Naive thymus-derived CD8-positive, alpha-beta T cell (primary cell): ENCODE data around the gene BPIFB6. TPM values are rescaled to one million over a fixed set of nuclear protein-coding genes. Genes with fewer than 3 reads are reported as not detected.
"Not testable (repeated sequence)": the region's sequence is repeated elsewhere in the genome, so short reads cannot be mapped to it uniquely, and the experiment has no call there.

Source experiments
- ATAC-seq, 2 donors: fragments of 150-1000 bp; cut with Tn5 transposase in 1 of 2; sonication (Bioruptor Pico), chemical (Tn5 transposase) in 1 of 2; 1 replicate in 1 of 2; 2 replicates in 1 of 2; pipeline ENCODE4 v1.10.0; 2021; ENCODE audit warnings: mild to moderate bottlenecking in 2 of 2, moderate library complexity in 2 of 2
- POLR2A ChIA-PET: fragments of 350-600 bp; sonication (Branson Sonifier 250); formaldehyde crosslinking; loops from one replicate; lab custom pipeline; 2021; ENCODE audit warnings: antibody characterized with exemption; lab: Charles Lee
- DNase-seq, 10 donors: peaks; one replicate each; pipeline versions ENCODE4 v3.0.0 to v3.0.0-alpha.2; 2020 to 2022
- H3K27ac Mint-ChIP-seq, 10 donors: one replicate each; pipeline ENCODE4 v1.8.0; 2020 to 2022; ENCODE audit warnings: mild to moderate bottlenecking in 10 of 10, mixed read lengths in 10 of 10, moderate library complexity in 4 of 10, inconsistent platforms in 1 of 10
- H3K27me3 Mint-ChIP-seq, 5 donors: one replicate each; pipeline ENCODE4 v1.8.0; 2021 to 2022; ENCODE audit warnings: mixed read lengths in 5 of 5
- H3K36me3 Mint-ChIP-seq, 3 donors: one replicate each; pipeline ENCODE4 v1.8.0; 2020 to 2022; ENCODE audit warnings: mixed read lengths in 3 of 3, mild to moderate bottlenecking in 2 of 3, inconsistent platforms in 1 of 3
- H3K4me1 Mint-ChIP-seq, 4 donors: one replicate each; pipeline ENCODE4 v1.8.0; 2021 to 2022; ENCODE audit warnings: mixed read lengths in 4 of 4
- H3K4me3 Mint-ChIP-seq, 10 donors: one replicate each; pipeline ENCODE4 v1.8.0; 2020 to 2022; ENCODE audit warnings: mild to moderate bottlenecking in 10 of 10, mixed read lengths in 10 of 10, moderate library complexity in 6 of 10, inconsistent platforms in 1 of 10
- H3K9me3 Mint-ChIP-seq, 9 donors: one replicate each; pipeline ENCODE4 v1.8.0; 2020 to 2022; ENCODE audit warnings: mixed read lengths in 9 of 9, mild to moderate bottlenecking in 3 of 9, inconsistent platforms in 1 of 9, moderate library complexity in 1 of 9
- polyA plus RNA-seq, 3 donors: library from polyadenylated mRNA; unstranded; fragments of 300-500 nt; fragmentation: Illumina TruSeq; gene quantifications; one replicate each; pipeline ENCODE4 v1.2.3, GENCODE V29; 2021
- total RNA-seq, 8 experiments: library from RNA in 2 of 8; stranded (reverse) in 2 of 8; gene quantifications; one replicate each; pipeline ENCODE4 v1.2.3 and lab custom pipeline; 2021 to 2026

The BPIFB6 gene
- total and polyA plus RNA-seq, 5 experiments from 2014 or later, result not detected

- Mint-ChIP-seq H3K9me3 (peaks cover 0 to 12% (median 3%) of the 10 kb centered on the region in 9 donors), H3K27ac (no peak overlapping the region), H3K4me1 (peaks cover 0 to 3% (median 0%) of the 10 kb centered on the region in 4 donors), H3K4me3 (no peak overlapping the region), H3K27me3 (no peaks in the 10 kb centered on the region), H3K36me3 (no peaks in the 10 kb centered on the region)
- DNase-seq, result no peak
- POLR2A ChIA-PET, result no interaction called here
- ATAC-seq, result no peak
These were observed 1.4 kb upstream of the BPIFB6 start for GRCh38 chr20:33030076-33030475.

DNA sequence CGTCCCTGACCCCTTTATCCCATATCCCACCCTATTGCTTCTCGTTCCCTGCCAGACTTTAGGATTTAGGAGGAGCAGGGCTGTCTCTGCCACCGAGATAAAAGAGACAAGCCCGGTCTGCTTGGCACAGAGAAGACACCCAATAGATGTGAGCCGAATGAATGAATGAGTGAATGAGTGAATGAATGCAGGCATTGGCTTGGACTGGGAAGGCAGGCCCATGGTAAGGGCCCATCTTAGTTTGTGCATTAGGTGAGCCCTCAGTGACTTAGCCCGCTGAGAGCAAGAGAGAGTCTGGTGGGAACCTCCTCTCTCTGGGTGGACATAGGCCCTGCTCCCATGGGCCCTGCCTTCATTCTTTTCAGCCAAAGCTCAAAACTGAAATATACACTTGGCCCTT, 879 bp upstream of the BPIFB6 start:
- Mint-ChIP-seq H3K4me3 (no peak overlapping the region), H3K36me3 (no peaks in the 10 kb centered on the region), H3K4me1 (peaks cover 0 to 3% (median 0%) of the 10 kb centered on the region in 4 donors), H3K27ac (no peak overlapping the region), H3K27me3 (no peaks in the 10 kb centered on the region), H3K9me3 (peaks cover 0 to 12% (median 3%) of the 10 kb centered on the region in 9 donors)
- DNase-seq, result peak in 1 of 10 donors; percentile 11
- no peak for ATAC-seq
- POLR2A ChIA-PET, result no interaction called here

DNA sequence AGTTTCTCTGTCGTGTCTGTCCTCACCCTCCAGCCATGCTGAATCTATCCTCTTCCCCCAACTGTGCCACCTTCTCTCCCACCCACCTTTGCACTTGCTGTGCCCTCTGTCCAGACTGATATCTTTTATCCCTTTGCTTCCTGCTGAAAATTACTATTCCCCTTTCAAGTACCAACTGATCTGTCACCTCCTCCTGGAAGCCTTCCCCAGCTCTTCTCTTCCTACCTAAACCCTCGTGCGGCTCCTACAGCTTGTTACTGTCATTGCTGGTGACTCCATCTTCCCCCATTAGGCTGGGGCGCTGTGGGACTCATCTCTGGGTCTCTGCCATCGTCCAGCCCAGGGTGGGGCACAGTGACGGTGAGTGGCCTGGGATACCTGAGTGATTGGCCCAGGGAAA, 1.1 kb downstream of the BPIFB6 start:
- Mint-ChIP-seq H3K4me3 (no peak overlapping the region), H3K27ac (peak overlapping the region in 2 of 10 donors; percentile 22 to 73), H3K9me3 (peaks cover 0 to 12% (median 3%) of the 10 kb centered on the region in 9 donors), H3K27me3 (no peaks in the 10 kb centered on the region), H3K4me1 (peaks cover 0 to 3% (median 0%) of the 10 kb centered on the region in 4 donors), H3K36me3 (no peaks in the 10 kb centered on the region)
- POLR2A ChIA-PET, result interaction anchor here (0.6 kb wide), 1 partner anchor 8 kb away, joined by 5 read pairs; no protein-coding TSS in a partner anchor
- DNase-seq (peak in 1 of 10 donors; percentile 46), ATAC-seq (no peak)

DNA sequence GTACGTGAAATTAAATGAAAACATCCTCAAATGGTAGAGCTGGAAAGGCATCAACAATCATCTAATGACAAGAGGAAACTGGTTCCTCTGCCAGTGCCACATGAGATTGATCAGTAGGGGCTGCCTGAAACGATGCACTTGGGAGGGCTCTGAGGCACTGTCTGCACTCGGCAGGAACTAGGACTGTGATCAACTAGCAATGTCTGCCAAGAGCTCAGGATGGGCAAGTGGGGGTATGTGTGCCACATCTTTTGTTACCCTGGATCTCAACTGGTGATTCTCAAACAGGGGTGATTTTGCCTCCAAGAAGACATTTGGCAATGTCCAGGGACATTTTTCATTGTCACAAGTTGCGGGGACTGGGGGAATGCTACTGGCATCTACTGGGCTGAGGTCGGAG, 1.9 kb downstream of the BPIFB6 start:
- H3K9me3 Mint-ChIP-seq, result peaks cover 0 to 19% (median 3%) of the 10 kb centered on the region in 9 donors
- ATAC-seq, result no peak
- H3K36me3 Mint-ChIP-seq, result no peaks in the 10 kb centered on the region
- no peak overlapping the region for H3K4me3 Mint-ChIP-seq
- H3K27ac Mint-ChIP-seq, result peak overlapping the region in 2 of 10 donors; percentile 12 to 43
- POLR2A ChIA-PET, result no interaction called here
- H3K27me3 Mint-ChIP-seq, result peaks cover 0 to 1% (median 0%) of the 10 kb centered on the region in 5 donors
- H3K4me1 Mint-ChIP-seq, result peaks cover 0 to 3% (median 0%) of the 10 kb centered on the region in 4 donors
- peak in 1 of 10 donors; percentile 31 for DNase-seq

- peaks cover 0 to 25% (median 3%) of the 10 kb centered on the region in 9 donors for H3K9me3 Mint-ChIP-seq
- ATAC-seq, result no peak
- POLR2A ChIA-PET, result no interaction called here
- H3K36me3 Mint-ChIP-seq, result no peaks in the 10 kb centered on the region
- peak in 1 of 10 donors; percentile 30 for DNase-seq
- peak overlapping the region in 2 of 10 donors; percentile 3 to 35 for H3K27ac Mint-ChIP-seq
- no peak overlapping the region for H3K4me3 Mint-ChIP-seq
- H3K27me3 Mint-ChIP-seq, result peaks cover 0 to 1% (median 0%) of the 10 kb centered on the region in 5 donors
- H3K4me1 Mint-ChIP-seq, result peaks cover 0 to 3% (median 0%) of the 10 kb centered on the region in 4 donors
These were observed 2.7 kb downstream of the BPIFB6 start for GRCh38 chr20:33034115-33034514.

DNA sequence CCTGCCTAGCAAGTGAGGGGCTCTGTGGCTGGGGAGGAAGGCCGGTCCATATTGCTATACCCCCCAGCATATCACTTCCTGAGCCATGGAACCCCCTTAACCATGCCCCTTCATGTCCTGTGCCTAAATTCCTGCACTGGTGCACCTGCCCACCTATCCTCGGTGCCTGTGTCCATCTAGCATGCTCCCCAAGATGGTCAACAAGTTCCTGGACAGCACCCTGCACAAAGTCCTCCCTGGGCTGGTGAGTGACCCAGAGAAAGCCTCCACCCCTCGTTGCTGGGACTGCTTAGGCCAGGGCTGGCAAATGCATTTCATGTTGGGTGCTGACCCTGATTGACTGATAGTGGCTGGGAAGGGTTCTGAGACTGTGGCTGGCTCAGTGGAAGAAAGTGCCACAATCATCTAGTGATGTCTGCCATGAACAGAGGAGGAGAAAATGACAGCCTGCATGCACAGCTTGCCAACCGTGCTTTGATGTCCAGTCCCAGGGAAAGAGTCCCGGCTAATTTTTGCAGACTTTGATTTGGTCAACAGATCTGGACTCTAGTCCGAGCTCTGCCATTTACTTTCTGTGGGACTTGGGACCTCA, 3.5 kb downstream of the BPIFB6 start:
- peak in 1 of 10 donors; percentile 51 for DNase-seq
- H3K36me3 Mint-ChIP-seq, result no peaks in the 10 kb centered on the region
- no peak for ATAC-seq
- no peak overlapping the region for H3K4me3 Mint-ChIP-seq
- H3K9me3 Mint-ChIP-seq, result peaks cover 0 to 25% (median 3%) of the 10 kb centered on the region in 9 donors
- POLR2A ChIA-PET, result no interaction called here
- no peak overlapping the region for H3K27ac Mint-ChIP-seq
- peaks cover 0 to 1% (median 0%) of the 10 kb centered on the region in 5 donors for H3K27me3 Mint-ChIP-seq
- H3K4me1 Mint-ChIP-seq, result peaks cover 0 to 3% (median under 1%) of the 10 kb centered on the region in 4 donors

DNA sequence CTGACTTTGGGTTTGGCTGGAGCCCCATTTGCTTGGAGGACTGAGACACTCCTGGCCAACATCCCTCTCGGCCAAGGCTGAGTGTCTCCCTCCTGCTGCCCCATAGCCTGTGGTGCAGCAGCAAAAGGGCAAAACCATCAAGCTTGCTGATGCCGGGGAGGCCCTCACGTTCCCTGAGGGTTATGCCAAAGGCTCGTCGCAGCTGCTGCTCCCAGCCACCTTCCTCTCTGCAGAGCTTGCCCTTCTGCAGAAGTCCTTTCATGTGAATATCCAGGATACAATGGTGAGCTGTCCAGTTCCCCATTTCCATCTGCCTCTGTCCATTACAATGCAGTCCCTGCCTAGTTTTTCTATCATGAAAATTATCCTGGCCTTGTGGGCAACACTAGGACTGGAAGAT, 6.0 kb downstream of the BPIFB6 start:
- peaks cover 0 to 24% (median 3%) of the 10 kb centered on the region in 9 donors for H3K9me3 Mint-ChIP-seq
- DNase-seq, result no peak
- H3K27me3 Mint-ChIP-seq, result peaks cover 0 to 1% (median 0%) of the 10 kb centered on the region in 5 donors
- H3K4me1 Mint-ChIP-seq, result peaks cover 0 to 6% (median 2%) of the 10 kb centered on the region in 4 donors
- POLR2A ChIA-PET, result no interaction called here
- no peak overlapping the region for H3K27ac Mint-ChIP-seq
- no peak for ATAC-seq
- no peak overlapping the region for H3K4me3 Mint-ChIP-seq
- H3K36me3 Mint-ChIP-seq, result no peaks in the 10 kb centered on the region

DNA sequence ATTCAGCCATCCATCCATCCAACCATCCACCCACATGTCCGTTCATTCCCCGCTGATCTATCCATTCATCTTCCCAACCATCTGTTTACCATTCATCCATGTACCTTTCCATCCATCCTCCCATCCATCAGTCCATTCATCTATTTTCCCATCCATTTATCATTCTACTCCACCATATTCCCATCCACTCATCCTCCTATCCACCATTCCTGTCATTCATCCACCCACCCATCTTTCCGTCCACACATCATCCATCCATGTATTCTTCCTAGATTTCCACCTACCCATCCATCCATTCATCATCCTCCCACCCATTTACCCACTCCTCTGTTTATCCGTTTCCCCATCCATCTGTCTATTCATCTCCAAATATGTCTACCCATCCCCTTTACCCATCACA, 6.8 kb downstream of the BPIFB6 start:
- no peak for ATAC-seq
- POLR2A ChIA-PET, result no interaction called here

GRCh38 chr20:33042430-33042829, 11.0 kb downstream of the BPIFB6 start:
- peaks cover 6 to 25% (median 17%) of the 10 kb centered on the region in 9 donors for H3K9me3 Mint-ChIP-seq
- POLR2A ChIA-PET, result no interaction called here
- ATAC-seq, result no peak
- H3K4me1 Mint-ChIP-seq, result peaks cover 0 to 6% (median 0%) of the 10 kb centered on the region in 4 donors
- H3K27ac Mint-ChIP-seq, result no peak overlapping the region
- H3K27me3 Mint-ChIP-seq, result peaks cover 0 to 1% (median 0%) of the 10 kb centered on the region in 5 donors
- H3K4me3 Mint-ChIP-seq, result no peak overlapping the region
- peak in 1 of 10 donors; percentile 42 for DNase-seq
- H3K36me3 Mint-ChIP-seq, result peaks cover 0 to 13% (median 12%) of the 10 kb centered on the region in 3 donors

More for the DNA sequence above, 6.8 kb downstream of the BPIFB6 start:
- Mint-ChIP-seq H3K27ac (no peak overlapping the region), H3K4me1 (peaks cover 0 to 6% (median under 1%) of the 10 kb centered on the region in 4 donors), H3K4me3 (no peak overlapping the region), H3K9me3 (peaks cover 0 to 16% (median 0%) of the 10 kb centered on the region in 9 donors), H3K36me3 (no peaks in the 10 kb centered on the region), H3K27me3 (peaks cover 0 to 1% (median 0%) of the 10 kb centered on the region in 5 donors)
- DNase-seq, result no peak

DNA sequence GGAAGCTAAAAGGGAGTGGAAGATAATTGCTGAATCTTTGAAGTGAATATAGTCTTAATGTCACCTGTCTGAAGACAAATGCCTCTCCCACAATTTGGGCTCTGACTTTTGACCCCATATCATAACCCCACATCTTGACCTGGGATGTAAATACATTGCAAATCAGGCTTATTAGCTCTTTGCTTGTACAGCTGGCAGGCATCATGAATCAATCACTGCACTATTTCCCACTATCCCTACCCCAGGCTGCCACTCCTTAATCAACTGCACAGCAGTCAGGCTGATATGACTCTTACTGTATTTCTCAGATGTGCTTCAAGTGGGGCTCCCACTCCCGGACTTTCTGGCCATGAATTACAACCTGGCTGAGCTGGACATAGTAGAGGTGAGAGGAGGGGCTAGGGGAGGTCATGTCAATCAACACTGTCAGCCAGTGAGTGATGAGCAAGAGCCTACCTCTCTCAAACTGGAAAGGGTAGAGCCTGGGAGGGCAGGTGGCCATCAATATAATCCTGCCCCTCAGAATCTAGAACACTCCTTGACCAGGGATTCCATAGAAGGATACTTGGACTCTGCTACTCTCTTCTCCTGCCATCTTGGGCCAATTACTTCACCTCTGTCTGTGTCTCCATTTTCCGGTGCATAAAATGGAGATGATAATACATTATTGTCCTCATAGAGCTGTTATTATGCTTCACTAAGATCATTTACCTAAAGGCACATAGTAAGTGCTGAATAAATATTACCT, 11.7 kb downstream of the BPIFB6 start:
- Mint-ChIP-seq H3K27ac (no peak overlapping the region), H3K27me3 (no peaks in the 10 kb centered on the region), H3K4me1 (peaks cover 0 to 6% (median 0%) of the 10 kb centered on the region in 4 donors), H3K4me3 (no peak overlapping the region), H3K36me3 (peaks cover 0 to 13% (median 12%) of the 10 kb centered on the region in 3 donors), H3K9me3 (peaks cover 6 to 22% (median 17%) of the 10 kb centered on the region in 9 donors)
- peak in 1 of 10 donors; percentile 35 for DNase-seq
- no peak for ATAC-seq
- POLR2A ChIA-PET, result no interaction called here

DNA sequence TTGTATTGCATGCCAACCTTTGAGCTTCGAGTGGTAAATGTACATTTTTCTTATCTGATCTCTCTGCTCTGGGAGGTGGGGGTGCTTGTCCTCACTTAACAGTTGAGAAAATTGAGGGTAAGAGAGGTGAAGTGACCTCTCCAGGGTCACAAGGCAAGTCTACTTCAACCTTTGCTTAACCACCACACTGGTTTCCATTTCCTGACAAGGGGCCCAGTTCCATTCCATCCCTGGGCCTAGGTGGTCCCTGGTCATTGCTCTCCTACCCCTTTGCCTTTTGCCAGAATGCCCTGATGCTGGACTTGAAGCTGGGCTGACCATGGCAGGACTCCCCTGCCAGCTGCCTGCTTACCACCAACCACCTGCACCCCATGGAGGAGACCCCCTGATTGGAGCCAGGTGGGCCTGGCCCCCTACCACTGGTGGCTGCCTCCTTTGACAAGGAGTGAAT, 12.3 kb downstream of the BPIFB6 start:
- H3K36me3 Mint-ChIP-seq, result peaks cover 0 to 13% (median 12%) of the 10 kb centered on the region in 3 donors
- ATAC-seq (no peak), DNase-seq (peak in 1 of 10 donors; percentile 46)
- no peak overlapping the region for H3K4me3 Mint-ChIP-seq
- H3K9me3 Mint-ChIP-seq, result peaks cover 6 to 22% (median 17%) of the 10 kb centered on the region in 9 donors
- H3K27me3 Mint-ChIP-seq, result no peaks in the 10 kb centered on the region
- H3K4me1 Mint-ChIP-seq, result peaks cover 0 to 6% (median 0%) of the 10 kb centered on the region in 4 donors
- POLR2A ChIA-PET, result no interaction called here
- H3K27ac Mint-ChIP-seq, result no peak overlapping the region

- DNase-seq, ATAC-seq, H3K4me1 Mint-ChIP-seq, POLR2A ChIA-PET, H3K27ac Mint-ChIP-seq, H3K4me3 Mint-ChIP-seq, H3K27me3 Mint-ChIP-seq: not testable (repeated sequence)
- Mint-ChIP-seq H3K36me3 (peaks cover 0 to 13% (median 12%) of the 10 kb centered on the region in 3 donors), H3K9me3 (peaks cover 6 to 22% (median 17%) of the 10 kb centered on the region in 9 donors)
These were observed 13.8 kb downstream of the BPIFB6 start for GRCh38 chr20:33045129-33045721.
